ENCODE results near the gene KHDC4.

DNA sequence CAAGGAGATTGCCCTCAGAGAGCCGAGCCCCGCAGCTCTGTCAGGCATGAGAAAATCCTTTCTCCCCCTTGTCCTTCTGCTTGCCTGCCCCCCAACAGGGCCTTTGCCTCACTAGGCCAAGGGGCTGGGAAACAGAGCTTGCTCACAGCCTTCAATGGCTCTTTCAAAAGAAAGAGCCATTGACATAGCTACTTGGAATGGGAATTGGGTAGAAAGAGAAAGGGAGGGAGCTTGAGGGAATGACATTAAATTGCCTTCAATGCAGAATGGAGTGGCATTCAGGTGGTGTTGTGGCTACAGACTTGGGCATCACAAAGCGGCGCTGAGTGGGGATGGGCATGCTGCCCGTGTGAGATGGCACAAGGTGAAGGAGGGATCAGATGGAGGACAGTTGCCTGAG is 61.7 kb downstream of the KHDC4 start:
- TF ChIP-seq, protein P1, sequence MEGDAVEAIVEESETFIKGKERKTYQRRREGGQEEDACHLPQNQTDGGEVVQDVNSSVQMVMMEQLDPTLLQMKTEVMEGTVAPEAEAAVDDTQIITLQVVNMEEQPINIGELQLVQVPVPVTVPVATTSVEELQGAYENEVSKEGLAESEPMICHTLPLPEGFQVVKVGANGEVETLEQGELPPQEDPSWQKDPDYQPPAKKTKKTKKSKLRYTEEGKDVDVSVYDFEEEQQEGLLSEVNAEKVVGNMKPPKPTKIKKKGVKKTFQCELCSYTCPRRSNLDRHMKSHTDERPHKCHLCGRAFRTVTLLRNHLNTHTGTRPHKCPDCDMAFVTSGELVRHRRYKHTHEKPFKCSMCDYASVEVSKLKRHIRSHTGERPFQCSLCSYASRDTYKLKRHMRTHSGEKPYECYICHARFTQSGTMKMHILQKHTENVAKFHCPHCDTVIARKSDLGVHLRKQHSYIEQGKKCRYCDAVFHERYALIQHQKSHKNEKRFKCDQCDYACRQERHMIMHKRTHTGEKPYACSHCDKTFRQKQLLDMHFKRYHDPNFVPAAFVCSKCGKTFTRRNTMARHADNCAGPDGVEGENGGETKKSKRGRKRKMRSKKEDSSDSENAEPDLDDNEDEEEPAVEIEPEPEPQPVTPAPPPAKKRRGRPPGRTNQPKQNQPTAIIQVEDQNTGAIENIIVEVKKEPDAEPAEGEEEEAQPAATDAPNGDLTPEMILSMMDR (IDR thresholded peaks at IDR 0.05; ENCODE audit: poor library complexity, severe bottlenecking), result no peak
- no peak for TF ChIP-seq EZH2 (IDR thresholded peaks at IDR 0.05; ENCODE audit: borderline replicate concordance, insufficient read depth, low read length, poor library complexity, severe bottlenecking)

Measured in neural cell (in vitro differentiated cells).